Skin of body (tissue), 2 donors: Measurements from ENCODE around the gene SLC9A7. TPM values are rescaled to one million over a fixed set of nuclear protein-coding genes. Genes with fewer than 3 reads are reported as not detected.
A peak's percentile ranks its signal among the peaks of the same experiment; 100 is the strongest.

Experiments used
- DNase-seq: peaks from one replicate; lab custom pipeline; 2025; lab: John Stamatoyannopoulos, UW
- total RNA-seq: library from RNA; depleted of rRNA; stranded (reverse); fragments of >200 nt; gene quantifications from one replicate; pipeline ENCODE4 v1.2.3, GENCODE V29; 2014

Gene SLC9A7
- total RNA-seq, 1 donor from 2014 or later: 4.1 TPM

DNA sequence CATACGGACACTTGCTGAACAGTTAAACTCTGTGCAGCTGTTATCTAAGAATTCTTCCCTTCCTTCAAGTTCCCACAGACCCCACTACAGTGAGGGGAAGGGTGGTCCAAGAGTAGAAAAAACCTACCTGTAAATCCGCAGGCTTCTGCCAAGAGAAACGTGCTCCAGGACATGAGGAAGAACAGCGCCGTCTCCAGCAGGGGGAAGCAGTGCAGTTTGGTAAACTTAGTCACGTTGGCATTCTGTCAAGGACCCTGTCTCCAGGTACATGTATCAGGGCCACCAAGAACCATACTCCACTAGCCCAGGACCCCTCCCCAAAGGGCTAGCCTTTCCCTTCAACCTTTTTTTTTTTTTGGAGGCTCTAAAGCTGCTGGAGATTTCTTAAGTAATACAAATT, 105.4 kb downstream of the SLC9A7 start:
- no peak for DNase-seq

DNA sequence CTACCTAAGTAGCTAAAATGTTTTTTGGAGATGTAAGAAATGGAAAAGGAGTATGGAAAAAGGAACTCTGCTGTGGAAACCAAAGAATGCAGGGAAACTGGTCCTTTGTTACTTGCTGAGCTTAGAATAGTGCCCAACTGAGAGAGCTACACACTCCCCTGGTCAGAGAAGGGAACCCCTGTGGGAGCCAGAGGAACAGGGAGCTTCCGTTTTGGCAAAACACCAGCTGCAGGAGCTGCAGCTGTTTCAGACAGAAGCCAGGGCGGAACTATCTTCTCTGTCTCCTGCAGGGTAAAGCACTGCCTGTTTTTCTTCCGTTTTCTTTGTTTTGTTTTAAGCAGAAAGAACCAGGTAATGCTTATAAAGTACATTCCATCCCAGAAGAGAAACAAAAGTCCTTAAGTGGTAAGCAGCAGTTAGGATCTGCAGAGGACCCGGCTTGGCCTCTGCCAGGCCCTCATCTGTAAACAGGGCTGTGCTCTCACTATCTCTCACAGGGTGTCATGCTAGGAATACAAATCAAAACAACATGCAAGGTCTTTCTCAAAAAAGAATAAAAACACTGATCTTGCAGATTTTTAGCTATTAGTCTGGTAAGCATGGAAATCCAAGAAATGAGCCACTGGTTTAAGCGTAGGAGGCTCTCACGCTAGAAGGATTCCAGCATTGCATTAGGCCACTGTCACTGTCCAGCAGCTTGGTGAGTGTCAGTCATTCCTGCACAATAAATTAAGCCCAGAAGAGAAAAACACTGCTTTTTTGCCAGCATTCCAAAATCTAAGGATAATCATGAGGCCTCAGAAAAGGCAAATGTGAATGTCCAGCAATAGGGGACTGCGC, 109.3 kb downstream of the SLC9A7 start:
- DNase-seq: no peak

DNA sequence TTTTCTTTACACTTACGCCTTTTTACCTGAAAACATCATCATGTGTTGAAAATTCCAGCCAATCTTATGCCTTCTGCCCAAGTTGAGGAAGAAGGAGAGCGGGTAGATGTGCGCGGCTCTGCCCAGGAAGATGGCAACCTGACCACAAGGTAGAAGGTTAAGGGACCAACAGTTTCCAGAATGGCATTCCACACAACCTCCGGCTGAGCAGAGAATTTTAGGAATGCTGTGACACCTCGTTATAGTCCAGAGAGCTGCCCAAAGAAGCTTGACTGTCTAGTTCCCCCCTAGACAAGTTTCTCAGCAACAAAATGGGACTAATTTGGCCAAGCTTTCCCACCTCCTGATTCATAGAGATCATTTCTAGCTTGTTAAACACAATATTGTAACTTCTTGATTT, 110.3 kb downstream of the SLC9A7 start:
- DNase-seq: no peak

DNA sequence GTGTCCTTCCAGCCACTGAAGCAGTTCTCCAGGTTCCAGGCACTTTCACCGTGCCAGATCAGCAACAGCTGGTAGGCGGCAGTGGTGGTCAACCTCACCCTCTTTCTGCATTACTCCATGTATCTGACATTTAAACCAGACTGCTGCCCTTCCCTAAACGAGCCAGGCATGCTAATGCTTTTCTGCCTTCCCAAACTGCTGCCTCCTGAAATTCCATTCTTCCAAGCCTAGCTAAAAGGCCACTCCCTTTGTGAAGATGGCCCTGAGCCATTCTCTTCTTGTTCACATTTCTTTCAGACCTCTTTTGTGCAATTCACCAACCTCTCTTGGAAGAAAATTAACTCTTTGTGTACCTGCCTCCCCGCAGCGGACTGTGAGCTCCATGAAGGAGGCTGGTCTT, 111.7 kb downstream of the SLC9A7 start:
- no peak for DNase-seq

DNA sequence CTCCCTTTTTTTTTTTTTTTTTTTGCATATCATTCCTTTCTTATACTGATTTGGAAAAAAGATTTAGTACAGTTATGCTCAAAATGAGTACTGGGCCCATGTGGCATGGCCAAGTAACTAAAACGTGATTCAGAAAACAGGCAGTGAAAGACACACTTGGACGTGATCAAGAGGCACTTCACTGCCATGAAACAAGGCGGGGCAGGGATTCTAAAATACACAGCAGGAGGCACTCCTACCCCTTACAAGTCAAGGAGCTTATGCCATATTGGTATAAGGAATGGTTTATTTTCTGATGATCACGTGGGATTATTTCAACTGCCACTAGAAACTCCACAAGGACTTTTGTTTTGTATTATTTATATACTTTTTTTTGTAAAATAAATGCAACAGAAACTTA, 113.3 kb downstream of the SLC9A7 start:
- DNase-seq: no peak

DNA sequence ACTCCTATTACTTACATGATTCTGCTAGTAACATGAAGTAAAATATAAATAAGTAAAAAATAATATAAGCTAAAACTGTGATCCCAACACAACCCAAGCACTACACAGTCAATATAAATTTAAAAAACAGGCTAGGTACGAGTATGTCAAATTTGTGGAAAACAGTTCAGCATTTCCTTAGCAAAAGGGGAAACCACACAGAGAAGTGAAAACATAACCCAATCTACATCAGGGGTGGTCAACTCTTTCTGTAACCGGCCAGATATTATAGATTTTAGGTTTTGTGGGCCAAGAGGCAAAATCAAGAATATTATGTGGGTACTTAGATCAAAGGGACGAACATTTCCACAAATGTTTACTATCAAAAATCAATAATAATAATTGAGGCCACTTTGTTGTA, 115.3 kb downstream of the SLC9A7 start:
- no peak for DNase-seq

DNA sequence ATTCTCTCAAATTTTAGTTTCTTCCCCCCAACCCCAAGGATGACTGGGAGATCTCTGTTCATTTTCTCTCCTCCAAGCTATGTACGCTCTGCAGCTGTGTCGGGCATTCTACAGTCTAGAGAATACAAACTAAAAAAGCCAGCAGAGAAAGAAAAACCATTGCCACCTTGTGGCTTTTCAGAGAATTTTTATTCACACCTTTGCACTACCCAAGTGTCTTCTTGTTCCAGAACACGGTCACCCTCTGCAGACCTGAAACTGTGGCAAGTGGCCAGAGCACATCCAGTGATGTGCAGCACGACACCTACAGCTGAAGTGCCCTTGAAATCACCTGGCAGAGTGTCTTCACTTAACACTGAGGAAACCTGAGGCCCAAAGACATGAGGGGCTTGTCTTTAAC, 116.8 kb downstream of the SLC9A7 start:
- DNase-seq: no peak

DNA sequence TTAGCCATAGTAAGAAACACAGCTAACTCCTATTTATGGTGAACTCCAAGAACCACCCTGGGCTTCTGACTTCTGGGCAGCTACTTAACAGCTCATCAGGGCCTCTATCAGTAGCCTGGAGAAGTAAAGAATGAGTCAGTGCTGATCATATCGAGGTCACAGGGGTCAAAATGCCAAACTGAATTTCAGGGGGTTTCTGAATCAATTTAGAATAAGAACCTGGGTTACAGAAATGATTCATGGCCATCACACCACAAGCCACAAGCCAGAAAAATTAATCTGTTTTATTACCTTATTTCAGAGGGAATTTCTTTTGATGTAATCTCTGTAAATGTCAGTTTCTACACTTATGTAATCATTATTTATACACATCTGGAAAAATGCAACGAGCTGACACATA, 121.0 kb downstream of the SLC9A7 start:
- no peak for DNase-seq

DNA sequence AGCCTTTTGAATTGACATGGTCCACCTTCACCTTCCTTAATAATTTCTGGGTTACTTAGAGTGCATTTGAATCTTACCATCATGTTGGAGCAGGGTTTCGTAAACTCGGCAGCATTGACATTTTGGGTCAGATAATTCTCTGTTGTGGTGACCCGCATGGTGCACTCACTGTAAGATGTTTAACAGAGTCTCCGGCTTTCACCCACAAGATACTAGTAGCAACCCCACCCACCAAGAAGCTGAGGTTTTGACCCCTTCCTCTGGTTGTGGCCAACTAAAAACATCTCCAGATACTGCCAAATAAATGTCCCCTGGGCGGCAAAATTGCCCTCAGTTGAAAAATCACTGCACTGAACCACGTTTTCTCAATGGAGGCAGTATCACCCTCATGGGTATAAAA, 122.7 kb downstream of the SLC9A7 start:
- no peak for DNase-seq

DNA sequence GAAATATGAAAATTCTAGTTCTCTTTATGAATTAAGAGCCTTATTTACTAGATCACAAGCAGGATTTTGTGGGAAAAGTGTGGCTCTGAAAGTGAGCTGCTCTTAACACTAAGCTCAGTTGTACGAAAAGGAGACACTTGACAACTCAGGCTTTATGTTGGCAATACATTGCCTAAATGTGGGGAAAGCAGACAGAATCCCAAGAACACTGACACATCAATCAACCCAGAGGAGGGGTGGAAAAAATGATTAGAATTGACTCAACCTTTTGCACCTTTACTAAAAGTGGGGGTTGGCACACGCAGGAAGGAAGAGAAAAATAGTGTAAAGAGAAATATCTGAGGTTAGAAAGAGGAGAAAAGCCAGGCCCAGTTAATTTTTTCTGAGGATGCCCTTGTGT, 123.7 kb downstream of the SLC9A7 start:
- DNase-seq: no peak

DNA sequence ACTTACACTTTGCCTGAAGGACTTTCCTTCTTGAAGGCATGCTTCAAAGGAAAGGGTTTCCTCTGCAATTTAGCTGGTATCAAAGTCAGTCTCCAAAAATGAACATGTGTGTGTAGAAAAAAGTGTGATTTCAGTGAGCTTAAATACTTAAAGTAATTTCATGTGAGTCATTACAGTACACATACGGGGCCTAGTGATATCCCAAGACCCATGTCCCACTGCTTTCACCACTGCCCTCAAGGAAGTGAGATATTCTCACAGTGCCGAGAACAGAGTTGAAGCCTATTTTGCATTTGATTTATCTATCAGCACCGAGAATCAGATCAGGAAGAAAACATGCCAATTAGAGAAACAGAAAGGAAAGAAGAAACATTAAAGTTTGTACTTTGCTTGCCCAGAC, 124.3 kb downstream of the SLC9A7 start:
- DNase-seq: no peak

DNA sequence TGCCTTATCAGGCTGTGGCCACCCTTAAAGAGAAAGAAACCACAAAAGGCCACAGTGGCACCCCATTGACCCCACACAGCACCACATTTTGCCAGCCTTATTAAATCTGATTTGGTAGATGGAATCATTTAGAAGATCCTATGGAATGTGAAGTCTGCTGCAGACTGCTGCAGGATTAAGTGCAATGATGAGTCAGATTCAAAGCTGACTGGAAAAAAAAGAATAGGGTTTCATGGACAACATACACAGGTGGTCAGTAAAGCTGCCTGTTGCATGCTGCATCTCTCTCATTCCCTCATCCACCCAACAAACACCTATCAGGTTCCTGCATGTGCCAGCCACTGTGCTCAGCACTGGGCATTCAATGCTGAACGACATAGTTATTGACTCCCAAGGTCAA, 128.8 kb downstream of the SLC9A7 start:
- no peak for DNase-seq

DNA sequence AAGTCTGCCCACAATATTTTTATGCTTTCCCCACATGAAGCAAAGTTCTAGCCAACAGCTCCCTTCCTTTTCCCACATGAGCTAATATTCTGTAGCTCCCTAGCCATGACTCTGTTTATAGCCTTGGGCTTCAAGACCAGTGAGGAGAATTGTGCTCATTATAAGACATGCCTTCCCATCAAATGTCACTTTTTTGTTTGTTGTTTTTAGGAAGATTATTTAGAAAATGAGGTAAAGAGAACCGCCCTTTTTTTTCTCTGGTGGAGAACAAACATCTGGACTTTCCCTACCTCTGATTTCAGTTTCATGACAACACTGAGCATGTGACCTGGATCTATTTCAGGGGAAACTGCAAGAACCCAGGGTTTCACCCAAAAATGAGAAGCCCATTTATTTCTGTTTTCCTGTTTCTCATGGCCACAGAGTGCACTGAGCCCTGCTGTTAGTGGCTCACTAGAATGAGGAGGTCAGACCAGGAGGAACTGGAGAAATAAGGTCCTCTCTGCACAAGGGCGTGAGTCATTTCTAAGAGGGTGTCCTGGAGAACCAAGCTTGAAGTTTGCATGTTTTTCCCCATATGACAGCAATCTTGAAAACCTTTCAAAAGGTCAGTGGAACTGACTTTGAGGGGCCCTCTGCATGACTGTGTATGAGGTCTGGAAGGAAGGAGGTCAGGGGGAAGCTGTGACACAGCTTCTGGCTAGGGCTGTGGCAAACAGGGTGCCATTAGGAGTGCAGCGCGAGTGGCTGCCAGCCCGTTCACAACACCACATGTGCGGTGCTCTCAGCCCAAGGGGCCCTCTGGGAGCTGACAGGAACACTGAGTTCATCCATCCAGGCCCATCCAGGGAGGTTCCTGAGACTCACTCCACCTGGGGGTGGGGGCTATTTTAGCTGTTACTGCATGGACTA, 130.2 kb downstream of the SLC9A7 start:
- DNase-seq: no peak

DNA sequence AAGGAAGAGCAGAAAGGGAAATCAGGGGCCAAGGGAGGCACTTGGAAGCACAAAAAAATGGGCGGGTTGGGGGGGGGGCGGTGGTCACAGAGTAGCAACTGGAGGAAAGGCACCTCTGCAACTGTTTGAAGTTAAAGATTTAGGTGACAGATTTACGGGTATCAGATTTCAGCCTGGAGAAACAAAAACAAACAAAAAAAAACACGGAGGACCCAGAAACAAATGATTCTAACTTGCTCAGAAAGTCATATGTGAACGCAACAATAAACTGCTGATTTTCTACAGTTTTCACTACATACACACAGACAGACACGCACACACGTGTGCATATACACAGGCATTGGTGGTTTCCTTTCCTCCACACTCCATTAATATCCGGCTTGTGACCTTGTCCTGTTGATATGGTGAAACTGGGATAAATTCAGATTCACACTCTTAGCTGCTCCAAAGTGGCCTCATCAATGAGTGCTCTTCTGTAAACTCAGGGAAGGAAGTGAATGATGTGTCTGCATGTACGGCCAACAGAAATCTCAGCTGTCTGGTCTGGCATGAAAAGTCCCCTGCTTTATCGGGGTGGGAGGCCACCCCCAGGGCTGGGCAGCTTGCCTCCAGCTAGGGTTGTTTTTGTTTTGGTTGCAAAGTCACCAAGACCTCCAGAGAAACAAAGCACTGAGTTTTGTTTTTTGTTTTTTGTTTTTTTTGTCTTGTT, 131.1 kb downstream of the SLC9A7 start:
- DNase-seq: no peak

DNA sequence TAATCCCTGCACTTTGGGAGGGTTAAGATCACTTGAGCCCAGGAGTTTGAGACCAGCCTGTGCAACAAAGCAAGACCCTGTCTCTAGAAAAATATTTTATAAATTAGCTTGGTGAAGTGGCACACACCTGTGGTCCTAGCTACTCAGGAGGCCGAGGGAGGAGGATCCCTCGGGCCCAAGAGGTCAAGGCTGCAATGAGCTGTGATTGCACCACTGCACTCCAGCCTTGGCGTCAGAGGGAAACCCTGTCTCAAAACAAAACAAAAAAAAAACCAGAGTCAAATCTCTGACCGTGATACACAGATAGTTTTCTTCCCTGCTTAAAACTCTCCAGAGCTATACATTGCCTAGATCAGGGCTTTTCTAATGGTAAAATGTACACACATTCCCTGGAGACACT, 131.9 kb downstream of the SLC9A7 start:
- no peak for DNase-seq

DNA sequence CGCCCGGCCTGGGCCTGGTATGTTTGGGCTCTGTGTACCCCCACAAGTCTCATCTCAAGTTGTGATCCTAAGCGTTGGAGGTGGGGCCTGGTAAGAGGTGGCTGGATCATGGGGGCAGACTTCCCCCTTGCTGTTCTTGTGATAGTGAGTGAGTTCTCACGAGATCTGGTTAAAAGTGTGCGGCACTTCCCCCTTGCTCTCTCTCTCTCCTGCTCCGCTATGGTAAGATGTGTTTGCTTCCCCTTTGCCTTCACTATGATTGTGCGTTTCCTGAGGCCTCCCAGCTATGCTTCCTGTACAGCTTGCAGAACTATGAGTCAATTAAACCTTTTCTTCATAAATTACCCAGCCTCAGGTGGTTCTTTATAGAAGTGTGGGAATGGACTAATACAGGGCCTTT, 132.4 kb downstream of the SLC9A7 start:
- DNase-seq: peak; percentile 1

DNA sequence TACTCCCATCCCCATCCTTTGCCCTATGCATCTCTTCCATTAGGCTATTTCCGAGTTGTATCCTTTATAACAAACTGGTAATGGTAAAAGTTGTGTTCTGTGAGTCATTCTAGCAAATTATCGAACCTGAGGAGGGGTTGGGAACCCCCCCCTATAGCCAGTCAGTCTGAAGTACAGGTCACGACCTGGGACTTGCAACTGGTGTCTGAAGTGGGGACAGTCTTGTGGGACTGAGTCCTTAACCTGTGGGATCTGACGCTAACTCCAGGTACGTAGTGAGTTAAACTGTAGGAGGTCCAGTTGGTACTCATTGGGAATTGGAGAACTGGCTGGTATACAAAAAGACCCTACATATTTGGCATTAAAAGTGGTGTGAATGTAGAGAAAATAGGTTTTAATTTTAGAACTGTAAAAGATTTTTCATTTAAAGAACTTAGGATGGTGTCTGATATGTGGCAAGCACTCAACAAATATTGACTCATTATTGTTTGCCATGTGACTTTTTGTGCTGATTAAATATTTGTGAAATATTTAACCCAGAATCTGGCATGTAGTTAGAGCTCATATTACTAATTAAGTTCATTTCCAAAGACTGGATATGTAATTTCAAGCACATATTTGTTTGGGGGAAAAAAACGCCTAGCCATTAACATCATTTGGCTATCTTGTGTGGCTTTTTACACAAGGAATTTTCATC, 134.7 kb downstream of the SLC9A7 start:
- no peak for DNase-seq

DNA sequence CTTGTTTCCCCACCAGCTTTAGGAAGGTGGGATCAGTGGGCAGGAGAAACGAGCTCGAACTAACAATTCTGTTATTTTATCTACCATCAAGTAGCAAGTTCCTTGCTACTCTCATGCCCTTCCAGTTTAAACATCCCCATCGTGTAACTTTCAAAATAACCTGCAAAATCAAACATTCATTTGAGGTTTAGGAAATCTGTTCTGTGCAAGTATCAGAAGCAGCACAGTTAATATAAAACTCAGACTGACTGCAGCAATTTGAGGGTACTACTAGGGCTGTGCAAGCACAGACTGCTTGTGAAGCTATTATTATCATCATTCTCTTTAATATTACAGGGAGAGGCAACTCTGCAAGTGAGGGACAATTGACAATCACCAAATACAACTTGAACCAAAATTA, 137.3 kb downstream of the SLC9A7 start:
- no peak for DNase-seq

DNA sequence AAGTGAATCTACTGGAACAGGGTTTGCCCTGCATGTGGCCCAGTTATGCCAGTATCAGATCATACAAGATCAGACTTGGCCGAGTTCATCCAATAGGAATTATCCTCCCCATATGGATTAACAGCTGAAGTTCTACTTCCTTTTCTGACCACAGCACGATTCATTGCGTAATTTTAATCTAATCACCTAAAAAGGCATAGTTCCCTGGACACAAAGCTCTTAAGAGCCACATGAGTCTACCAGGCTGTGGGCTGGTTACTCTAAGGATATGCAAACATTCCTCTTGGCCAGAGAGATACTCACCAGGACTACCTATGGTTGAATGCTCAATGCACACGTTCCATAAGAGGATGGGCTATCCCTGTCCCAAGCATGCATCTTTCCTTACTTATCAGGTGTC, 138.4 kb downstream of the SLC9A7 start:
- no peak for DNase-seq

DNA sequence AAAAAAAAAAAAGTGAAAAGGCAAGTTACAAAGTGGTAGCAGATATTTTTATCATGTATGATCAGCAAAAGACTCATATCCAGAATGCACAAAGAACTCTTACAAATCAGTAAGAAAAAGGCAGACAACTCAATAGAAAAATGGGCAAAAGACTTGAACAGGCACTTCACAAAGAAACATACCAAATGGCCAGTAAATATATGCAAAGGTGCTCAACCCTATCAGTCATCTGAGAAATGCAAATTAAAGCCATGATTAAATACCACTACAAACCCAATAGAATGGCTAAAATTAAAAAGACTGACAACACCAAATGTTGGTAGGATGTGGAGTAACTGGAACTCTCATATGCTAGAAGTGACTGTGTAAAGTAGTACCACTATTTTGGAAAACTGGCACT, 140.0 kb downstream of the SLC9A7 start:
- no peak for DNase-seq

DNA sequence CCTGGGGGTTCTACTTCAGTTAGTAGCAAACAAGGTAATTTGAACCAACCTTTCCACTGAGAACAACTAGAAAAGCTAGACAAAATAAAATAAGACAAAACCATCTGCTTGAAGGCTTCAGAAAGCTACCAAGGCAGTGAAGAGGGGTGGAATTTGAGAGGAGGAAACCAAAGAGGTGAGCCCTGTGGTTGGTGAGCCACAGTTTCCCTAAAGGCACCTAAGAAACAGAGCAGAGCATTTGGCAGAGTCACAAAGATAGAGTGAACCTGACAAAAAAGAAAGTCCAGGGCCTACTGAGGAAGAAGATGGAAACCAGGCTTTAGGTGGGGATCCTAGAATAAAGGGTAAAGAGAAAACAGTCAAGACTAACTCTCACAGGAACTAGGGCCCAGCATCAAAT, 141.0 kb downstream of the SLC9A7 start:
- DNase-seq: no peak
